Thyroid gland (tissue), 4 donors: ENCODE data around the gene PANK3.

Experiments
- POLR2A ChIP-seq, 2 donors: fragments of 450-650 bp; IDR thresholded peaks; one replicate each; pipeline ENCODE4 v1.6.1; 2017; ENCODE audit warnings: antibody characterized with exemption in 2 of 2, mild to moderate bottlenecking in 2 of 2, moderate library complexity in 1 of 2
- TF ChIP-seq, protein P1 (sequence below), 6 experiments: fragments of 200-600 bp in 3 of 6; fragments of 450-650 bp in 3 of 6; sonication (generic) in 3 of 6; IDR thresholded peaks; one replicate each; pipeline ENCODE4 v1.5.1; 2016 to 2019; ENCODE audit warnings: antibody characterized with exemption in 6 of 6, mild to moderate bottlenecking in 2 of 6, inconsistent platforms in 1 of 6, moderate library complexity in 1 of 6

DNA sequence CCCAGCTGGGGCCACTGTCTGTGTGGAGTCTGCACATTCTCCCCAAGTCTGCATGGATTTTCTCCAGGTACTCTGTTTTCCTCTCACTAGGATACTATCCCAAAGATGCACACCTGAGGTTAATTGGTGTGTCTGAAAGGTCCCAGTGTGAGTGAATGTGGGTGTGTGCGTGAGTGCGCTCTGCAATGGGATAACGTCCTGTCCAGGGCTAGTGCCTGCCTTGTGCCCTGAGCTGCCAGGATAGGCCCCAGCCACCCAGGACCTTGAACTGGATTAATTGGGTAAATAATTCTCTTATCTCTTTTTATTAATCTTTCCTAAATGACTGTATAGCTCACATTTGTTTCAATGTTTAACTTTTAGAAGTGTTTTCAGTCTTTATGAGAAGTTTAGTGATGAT is 11.5 kb upstream of the PANK3 start:
- TF ChIP-seq, protein P1, sequence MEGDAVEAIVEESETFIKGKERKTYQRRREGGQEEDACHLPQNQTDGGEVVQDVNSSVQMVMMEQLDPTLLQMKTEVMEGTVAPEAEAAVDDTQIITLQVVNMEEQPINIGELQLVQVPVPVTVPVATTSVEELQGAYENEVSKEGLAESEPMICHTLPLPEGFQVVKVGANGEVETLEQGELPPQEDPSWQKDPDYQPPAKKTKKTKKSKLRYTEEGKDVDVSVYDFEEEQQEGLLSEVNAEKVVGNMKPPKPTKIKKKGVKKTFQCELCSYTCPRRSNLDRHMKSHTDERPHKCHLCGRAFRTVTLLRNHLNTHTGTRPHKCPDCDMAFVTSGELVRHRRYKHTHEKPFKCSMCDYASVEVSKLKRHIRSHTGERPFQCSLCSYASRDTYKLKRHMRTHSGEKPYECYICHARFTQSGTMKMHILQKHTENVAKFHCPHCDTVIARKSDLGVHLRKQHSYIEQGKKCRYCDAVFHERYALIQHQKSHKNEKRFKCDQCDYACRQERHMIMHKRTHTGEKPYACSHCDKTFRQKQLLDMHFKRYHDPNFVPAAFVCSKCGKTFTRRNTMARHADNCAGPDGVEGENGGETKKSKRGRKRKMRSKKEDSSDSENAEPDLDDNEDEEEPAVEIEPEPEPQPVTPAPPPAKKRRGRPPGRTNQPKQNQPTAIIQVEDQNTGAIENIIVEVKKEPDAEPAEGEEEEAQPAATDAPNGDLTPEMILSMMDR (IDR thresholded peaks at IDR 0.05) = no peak
- TF ChIP-seq POLR2A (IDR thresholded peaks at IDR 0.05) = no peak
